ENCODE measurements around the gene CENPP.

The CENPP gene

GRCh38 chr9:92627651-92628050 is 301.9 kb downstream of the CENPP start:
- Histone ChIP-seq H2AFZ (ENCODE audit: low read length) (no peak overlapping the region), H3K79me2 (ENCODE audit: insufficient read depth, low read length) (no peaks in the 10 kb centered on the region), H4K20me1 (ENCODE audit: insufficient read depth, low read length) (no peaks in the 10 kb centered on the region), H3K36me3 (ENCODE audit: insufficient read depth, low read length) (peaks cover 90% of the 10 kb centered on the region), H3K9ac (ENCODE audit: low read length) (no peak overlapping the region), H3K9me3 (ENCODE audit: low read length) (peaks cover 3% of the 10 kb centered on the region; the same call in 1 of the 2 replicates), H3K9me2 (ENCODE audit: low read depth, low read length) (no peaks in the 10 kb centered on the region), H3K27me3 (ENCODE audit: insufficient read depth, low read length) (no peaks in the 10 kb centered on the region), H3K4me2 (ENCODE audit: low read length) (no peak overlapping the region), H3K27ac (ENCODE audit: low read depth, low read length, poor library complexity, severe bottlenecking) (no peak overlapping the region), H3F3A (ENCODE audit: insufficient read depth, low read length) (no peaks in the 10 kb centered on the region), H3K4me3 (ENCODE audit: low read depth, low read length, poor library complexity, severe bottlenecking) (no peak overlapping the region), H3K4me1 (ENCODE audit: insufficient read depth, low read length, severe bottlenecking) (no peaks in the 10 kb centered on the region)
- TF ChIP-seq CTCF (IDR thresholded peaks at IDR 0.05; ENCODE audit: low read length), result no peak
- no peak for TF ChIP-seq EZH2 (IDR thresholded peaks at IDR 0.05; ENCODE audit: borderline replicate concordance, low read length)

- H4K20me1 ChIP-seq (ENCODE audit: insufficient read depth, low read length), result no peaks in the 10 kb centered on the region
- TF ChIP-seq EZH2 (IDR thresholded peaks at IDR 0.05; ENCODE audit: borderline replicate concordance, low read length), result no peak
- no peak for TF ChIP-seq CTCF (IDR thresholded peaks at IDR 0.05; ENCODE audit: low read length)
- no peak overlapping the region for H2AFZ ChIP-seq (ENCODE audit: low read length)
- no peaks in the 10 kb centered on the region for H3K79me2 ChIP-seq (ENCODE audit: insufficient read depth, low read length)
- no peak overlapping the region for H3K9ac ChIP-seq (ENCODE audit: low read length)
- H3F3A ChIP-seq (ENCODE audit: insufficient read depth, low read length), result no peaks in the 10 kb centered on the region
- no peak overlapping the region for H3K4me3 ChIP-seq (ENCODE audit: low read depth, low read length, poor library complexity, severe bottlenecking)
- H3K36me3 ChIP-seq (ENCODE audit: insufficient read depth, low read length), result peaks cover 95% of the 10 kb centered on the region
- no peaks in the 10 kb centered on the region for H3K9me2 ChIP-seq (ENCODE audit: low read depth, low read length)
- H3K27me3 ChIP-seq (ENCODE audit: insufficient read depth, low read length), result no peaks in the 10 kb centered on the region
- peaks cover 3% of the 10 kb centered on the region; the same call in 1 of the 2 replicates for H3K9me3 ChIP-seq (ENCODE audit: low read length)
- no peak overlapping the region for H3K27ac ChIP-seq (ENCODE audit: low read depth, low read length, poor library complexity, severe bottlenecking)
- H3K4me1 ChIP-seq (ENCODE audit: insufficient read depth, low read length, severe bottlenecking), result no peaks in the 10 kb centered on the region
- H3K4me2 ChIP-seq (ENCODE audit: low read length), result no peak overlapping the region
These were observed 305.9 kb downstream of the CENPP start for GRCh38 chr9:92631452-92632343.

GRCh38 chr9:92632641-92633040 is 306.9 kb downstream of the CENPP start:
- Histone ChIP-seq H3K4me3 (ENCODE audit: low read depth, low read length, poor library complexity, severe bottlenecking) (no peak overlapping the region), H4K20me1 (ENCODE audit: insufficient read depth, low read length) (no peaks in the 10 kb centered on the region), H3K27ac (ENCODE audit: low read depth, low read length, poor library complexity, severe bottlenecking) (no peak overlapping the region), H3K27me3 (ENCODE audit: insufficient read depth, low read length) (no peaks in the 10 kb centered on the region), H3K4me1 (ENCODE audit: insufficient read depth, low read length, severe bottlenecking) (no peaks in the 10 kb centered on the region), H3K36me3 (ENCODE audit: insufficient read depth, low read length) (peaks cover 97% of the 10 kb centered on the region), H3K9ac (ENCODE audit: low read length) (no peak overlapping the region), H2AFZ (ENCODE audit: low read length) (no peak overlapping the region), H3K79me2 (ENCODE audit: insufficient read depth, low read length) (no peaks in the 10 kb centered on the region), H3K4me2 (ENCODE audit: low read length) (no peak overlapping the region), H3F3A (ENCODE audit: insufficient read depth, low read length) (no peaks in the 10 kb centered on the region), H3K9me3 (ENCODE audit: low read length) (peaks cover 3% of the 10 kb centered on the region; the same call in 1 of the 2 replicates), H3K9me2 (ENCODE audit: low read depth, low read length) (no peaks in the 10 kb centered on the region)
- TF ChIP-seq CTCF (IDR thresholded peaks at IDR 0.05; ENCODE audit: low read length) (no peak), EZH2 (IDR thresholded peaks at IDR 0.05; ENCODE audit: borderline replicate concordance, low read length) (no peak)

Data from OCI-LY1 (cell line).